HepG2 (cell line): ENCODE results near the gene SNAI3. TPM values are rescaled to one million over a fixed set of nuclear protein-coding genes. Genes with fewer than 3 reads are reported as not detected.

Experiments
- ATAC-seq: fragments of 200-7000 bp; cut with Tn5 transposase; 3 replicates; pipeline ENCODE4 v1.9.1; 2020; ENCODE audit warnings: mild to moderate bottlenecking, moderate library complexity
- BruUV-seq: library from RNA; stranded (reverse); fragments of 400-500 nt; replicated peaks from 2 replicates; lab custom pipeline; 2021; lab: Mats Ljungman, UMichigan
- CTCF ChIA-PET: fragments of 300-600 bp; formaldehyde crosslinking; extraction: SDS; loops from one replicate; lab custom pipeline; 2021; ENCODE audit warnings: low total read pairs, inconsistent platforms, low intra/inter-chr PET ratio; lab: Yijun Ruan, JAX
- POLR2A ChIA-PET: fragments of 350-600 bp; sonication (Branson Sonifier 250); formaldehyde crosslinking; loops from one replicate; lab custom pipeline; 2020; ENCODE audit warnings: antibody characterized with exemption, inconsistent platforms; lab: Yijun Ruan, JAX
- DNase-seq: peaks from one replicate; pipeline ENCODE4 v3.0.0-alpha.2; 2015; ENCODE audit warnings: low spot score
- FAIRE-seq: peaks from 3 replicates; lab custom pipeline; 2011; peaks lifted over from hg19 to GRCh38; lab: Jason Lieb, UNC
- H2AFZ ChIP-seq: one replicate; pipeline ENCODE4 v1.6.1; 2011; ENCODE audit warnings: low read length, inconsistent platforms
- H3K27ac ChIP-seq: fragments of 300-600 bp; 3 replicates; pipeline ENCODE4 v1.8.0; 2011; ENCODE audit warnings: mixed run types, mild to moderate bottlenecking, mixed read lengths, low read length, inconsistent platforms; ENCODE audit not compliant: insufficient read depth; ENCODE audit errors: extremely low read length
- H3K27me3 ChIP-seq, 2 experiments: fragments of 200-600 bp in 1 of 2; 2 replicates in 1 of 2; 3 replicates in 1 of 2; pipeline versions ENCODE4 v1.6.0 to v1.8.0; 2011; ENCODE audit warnings: low read length in 2 of 2, mild to moderate bottlenecking in 2 of 2, moderate library complexity in 2 of 2, inconsistent platforms in 1 of 2; ENCODE audit not compliant: insufficient read depth in 2 of 2, control insufficient read depth in 1 of 2
- H3K36me3 ChIP-seq, 2 experiments: fragments of 200-600 bp in 1 of 2; replicated peaks in 1 of 2; 2 replicates in 1 of 2; 3 replicates in 1 of 2; pipeline versions ENCODE4 v1.5.1 to v1.8.0; 2011; ENCODE audit warnings: low read length in 2 of 2, inconsistent platforms in 1 of 2; ENCODE audit not compliant: insufficient read depth in 2 of 2, control insufficient read depth in 1 of 2
- H3K4me1 ChIP-seq: 2 replicates; pipeline ENCODE4 v1.5.1; 2012; ENCODE audit warnings: low read length, inconsistent platforms; ENCODE audit not compliant: insufficient read depth
- H3K4me2 ChIP-seq: 2 replicates; pipeline ENCODE4 v1.6.0; 2011; ENCODE audit warnings: low read depth, low read length, inconsistent platforms
- H3K4me3 ChIP-seq, 3 experiments: fragments of 200-600 bp in 1 of 3; sonication (generic), shearing (Covaris generic) in 1 of 3; replicated peaks in 1 of 3; 2 replicates each; pipeline ENCODE4 v1.5.1; 2011 to 2016; ENCODE audit warnings: low read length in 3 of 3, inconsistent platforms in 2 of 3, low read depth in 2 of 3, mild to moderate bottlenecking in 2 of 3, control low read depth in 1 of 3, mixed read lengths in 1 of 3; ENCODE audit not compliant: insufficient read depth in 1 of 3
- H3K79me2 ChIP-seq: one replicate; pipeline ENCODE4 v1.6.1; 2011; ENCODE audit warnings: low read length, inconsistent platforms; ENCODE audit not compliant: insufficient read depth
- H3K9ac ChIP-seq: 2 replicates; pipeline ENCODE4 v1.6.0; 2011; ENCODE audit warnings: mild to moderate bottlenecking, low read depth, low read length, inconsistent platforms; ENCODE audit not compliant: insufficient read depth
- H3K9me3 ChIP-seq: 2 replicates; pipeline ENCODE4 v1.5.1; 2012; ENCODE audit warnings: mild to moderate bottlenecking, low read length
- H4K20me1 ChIP-seq: 2 replicates; pipeline ENCODE4 v1.6.0; 2011; ENCODE audit warnings: inconsistent platforms, mild to moderate bottlenecking, low read length, moderate library complexity; ENCODE audit not compliant: insufficient read depth
- PCBP1 ChIP-seq: fragments of 200-400 bp; formaldehyde crosslinking; IDR thresholded peaks from 2 replicates; pipeline ENCODE4 v1.6.1; 2017; ENCODE audit warnings: mild to moderate bottlenecking, low read depth, low read length, borderline replicate concordance
- TAF15 ChIP-seq: fragments of 200-400 bp; formaldehyde crosslinking; IDR thresholded peaks from one replicate; pipeline ENCODE4 v1.6.1; 2018; ENCODE audit warnings: mild to moderate bottlenecking, low read depth, low read length; ENCODE audit not compliant: poor library complexity, severe bottlenecking
- ZBTB4 ChIP-seq: sonication (generic); formaldehyde crosslinking; IDR thresholded peaks from 2 replicates; pipeline ENCODE4 v1.4.0; 2020; ENCODE audit warnings: missing genetic modification reagents, mild to moderate bottlenecking, borderline replicate concordance
- WGBS: methylation state at CpG from one replicate; pipeline ENCODE4 v1.1.6; 2017; ENCODE audit warnings: low lambda C conversion rate; 5-methylcytosine and 5-hydroxymethylcytosine counted together
- in situ Hi-C: cut with HindIII; loops from 2 replicates; pipeline ENCODE4 v1.10.0; 2017; ENCODE audit warnings: low pct_unique_long_range_greater_than_20kb; ENCODE audit not compliant: extremely low pct_ligation_motif_present
- intact Hi-C: fragments of 100-400 bp; cut with micrococcal nuclease; formaldehyde crosslinking; loops from one replicate; pipeline ENCODE4 v1.10.0; 2022; ENCODE audit not compliant: unreplicated experiment
- polyA plus RNA-seq, 8 experiments: library from polyadenylated mRNA; depleted of rRNA in 3 of 8; stranded (reverse) in 7 of 8; unstranded in 1 of 8; fragments of >200 nt; fragmentation: Illumina TruSeq in 4 of 8; extraction: Trizol in 4 of 8; gene quantifications; 2 replicates each; pipeline versions ENCODE4 v1.2.1 to v1.2.3, GENCODE V29; 2011 to 2016; ENCODE audit warnings: low read depth in 4 of 8, missing spikeins in 1 of 8, mixed read lengths in 1 of 8; ENCODE audit not compliant: insufficient read depth in 1 of 8
- total RNA-seq, 5 experiments: library from RNA; depleted of rRNA; stranded (reverse); fragments of >200 nt; fragmentation: Illumina TruSeq; extraction: Trizol; gene quantifications; 2 replicates each; pipeline ENCODE4 v1.2.3, GENCODE V29; 2016; ENCODE audit warnings: low read depth in 1 of 5
- TF ChIP-seq, protein P1 (sequence below): sonication (generic); formaldehyde crosslinking; IDR thresholded peaks from 2 replicates; pipeline ENCODE4 v1.5.0; 2020; ENCODE audit warnings: missing genetic modification reagents
- TF ChIP-seq, protein P2 (sequence below): sonication (generic); formaldehyde crosslinking; IDR thresholded peaks from 2 replicates; pipeline ENCODE4 v1.4.0; 2020; ENCODE audit warnings: missing genetic modification reagents

SNAI3 gene
- total and polyA plus RNA-seq, 2 of the 13 experiments (the other 11 are each of a cell fraction or from before 2014, with no cell fraction given), result 0.09 to 0.18 TPM

DNA sequence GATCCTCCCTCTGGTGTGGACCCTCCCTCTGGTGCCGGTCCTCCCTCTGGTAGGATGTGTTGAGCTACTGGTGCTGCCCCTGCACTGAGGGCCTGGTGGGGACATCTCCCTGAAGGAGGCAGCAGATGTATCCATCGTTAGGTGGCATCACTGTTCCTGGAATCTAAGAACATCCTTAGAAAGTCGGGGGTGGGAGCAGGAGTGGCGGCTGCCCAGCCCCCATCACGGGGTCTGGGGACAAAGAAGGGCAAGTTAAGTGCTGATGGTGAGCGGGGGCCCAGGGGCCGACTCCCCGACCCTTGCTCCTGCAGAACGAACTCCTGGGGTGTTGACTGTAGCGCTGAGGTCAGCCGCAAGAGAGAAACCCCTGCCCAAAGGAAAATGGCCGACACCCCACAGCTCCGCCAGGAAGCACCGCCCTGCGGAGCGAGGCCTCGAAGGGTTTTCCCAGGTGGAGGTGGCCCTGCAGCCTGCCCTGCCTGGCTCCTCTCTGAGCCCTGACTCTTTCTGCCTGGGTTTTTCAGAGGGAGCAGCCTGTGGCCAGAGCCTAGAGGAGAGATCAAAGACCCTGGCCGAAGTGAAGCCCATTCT is 25.5 kb upstream of the SNAI3 start:
- DNase-seq, result no peak
- CTCF ChIA-PET, result no interaction called here
- no peak overlapping the region for H3K4me3 ChIP-seq
- intact Hi-C loops, result no loop called here
- WGBS, result 89% methylated on average over 1 of the region's 18 CpGs
- TF ChIP-seq ZBTB4 (CRISPR knock-in tag) (no peak), PCBP1 (no peak), TAF15 (no peak)
- TF ChIP-seq, protein P1, sequence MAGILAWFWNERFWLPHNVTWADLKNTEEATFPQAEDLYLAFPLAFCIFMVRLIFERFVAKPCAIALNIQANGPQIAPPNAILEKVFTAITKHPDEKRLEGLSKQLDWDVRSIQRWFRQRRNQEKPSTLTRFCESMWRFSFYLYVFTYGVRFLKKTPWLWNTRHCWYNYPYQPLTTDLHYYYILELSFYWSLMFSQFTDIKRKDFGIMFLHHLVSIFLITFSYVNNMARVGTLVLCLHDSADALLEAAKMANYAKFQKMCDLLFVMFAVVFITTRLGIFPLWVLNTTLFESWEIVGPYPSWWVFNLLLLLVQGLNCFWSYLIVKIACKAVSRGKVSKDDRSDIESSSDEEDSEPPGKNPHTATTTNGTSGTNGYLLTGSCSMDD (CRISPR knock-in tag), result no peak
- TF ChIP-seq, protein P2, sequence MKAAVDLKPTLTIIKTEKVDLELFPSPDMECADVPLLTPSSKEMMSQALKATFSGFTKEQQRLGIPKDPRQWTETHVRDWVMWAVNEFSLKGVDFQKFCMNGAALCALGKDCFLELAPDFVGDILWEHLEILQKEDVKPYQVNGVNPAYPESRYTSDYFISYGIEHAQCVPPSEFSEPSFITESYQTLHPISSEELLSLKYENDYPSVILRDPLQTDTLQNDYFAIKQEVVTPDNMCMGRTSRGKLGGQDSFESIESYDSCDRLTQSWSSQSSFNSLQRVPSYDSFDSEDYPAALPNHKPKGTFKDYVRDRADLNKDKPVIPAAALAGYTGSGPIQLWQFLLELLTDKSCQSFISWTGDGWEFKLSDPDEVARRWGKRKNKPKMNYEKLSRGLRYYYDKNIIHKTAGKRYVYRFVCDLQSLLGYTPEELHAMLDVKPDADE (CRISPR knock-in tag), result no peak
- TF ChIP-seq, all 625 proteins: peak for 0
- Histone ChIP-seq H2AFZ (no peak overlapping the region), H3K9ac (no peak overlapping the region), H3K79me2 (peaks cover 17% of the 10 kb centered on the region), H3K36me3 (peaks cover 25 to 30% of the 10 kb centered on the region in 2 experiments; a peak in 4 of 5 replicates), H3K4me2 (no peak overlapping the region), H3K27ac (no peak overlapping the region), H3K27me3 (no peaks in the 10 kb centered on the region; a peak in 1 of 5 replicates), H3K9me3 (no peaks in the 10 kb centered on the region), H3K4me1 (peaks cover 42% of the 10 kb centered on the region), H4K20me1 (no peaks in the 10 kb centered on the region)
- in situ Hi-C loops, result no loop called here
- no TSS peak for BruUV-seq
- POLR2A ChIA-PET, result no interaction called here
- ATAC-seq (no peak), FAIRE-seq (no peak)
